Measurements from ENCODE around the gene N4BP2L2.
A peak's percentile ranks its signal among the peaks of the same experiment; 100 is the strongest.

Gene N4BP2L2

GRCh38 chr13:32530841-32531253 lies 7.7 kb downstream of the N4BP2L2 start:
- DNase-seq (ENCODE audit: low read depth in 2 of 2), result peak; percentile 64 to 84
- TF ChIP-seq CTCF (IDR thresholded peaks at IDR 0.05; ENCODE audit: low read depth, low read length), result no peak
- H3K4me3 ChIP-seq (replicated peaks in 1 of 2; ENCODE audit: low read depth in 2 of 2, low read length in 2 of 2), result no peak overlapping the region

GRCh38 chr13:32528358-32528757 lies 10.2 kb downstream of the N4BP2L2 start:
- no peak overlapping the region for H3K4me3 ChIP-seq (replicated peaks in 1 of 2; ENCODE audit: low read depth in 2 of 2, low read length in 2 of 2)
- peak; percentile 29 to 39 for DNase-seq (ENCODE audit: low read depth in 2 of 2)
- no peak for TF ChIP-seq CTCF (IDR thresholded peaks at IDR 0.05; ENCODE audit: low read depth, low read length)

- TF ChIP-seq CTCF (IDR thresholded peaks at IDR 0.05; ENCODE audit: low read depth, low read length), result no peak
- DNase-seq (ENCODE audit: low read depth in 2 of 2), result no peak
- H3K4me3 ChIP-seq (replicated peaks in 1 of 2; ENCODE audit: low read depth in 2 of 2, low read length in 2 of 2), result no peak overlapping the region
Measured at GRCh38 chr13:32527151-32527550, 11.4 kb downstream of the N4BP2L2 start.

- TF ChIP-seq CTCF (IDR thresholded peaks at IDR 0.05; ENCODE audit: low read depth, low read length), result no peak
Measured at GRCh38 chr13:32525766-32526165, 12.8 kb downstream of the N4BP2L2 start.

GRCh38 chr13:32515246-32515645 lies 23.3 kb downstream of the N4BP2L2 start:
- TF ChIP-seq CTCF (IDR thresholded peaks at IDR 0.05; ENCODE audit: low read depth, low read length), result no peak
- DNase-seq (ENCODE audit: low read depth in 2 of 2), result peak in 1 of 2 donors; percentile 15
- no peak overlapping the region for H3K4me3 ChIP-seq (replicated peaks in 1 of 2; ENCODE audit: low read depth in 2 of 2, low read length in 2 of 2)

More at GRCh38 chr13:32525766-32526165, 12.8 kb downstream of the N4BP2L2 start:
- H3K4me3 ChIP-seq (replicated peaks in 1 of 2; ENCODE audit: low read depth in 2 of 2, low read length in 2 of 2), result no peak overlapping the region
- no peak for DNase-seq (ENCODE audit: low read depth in 2 of 2)

GRCh38 chr13:32511482-32511881 lies 27.1 kb downstream of the N4BP2L2 start:
- no peak for TF ChIP-seq CTCF (IDR thresholded peaks at IDR 0.05; ENCODE audit: low read depth, low read length)
- H3K4me3 ChIP-seq (replicated peaks in 1 of 2; ENCODE audit: low read depth in 2 of 2, low read length in 2 of 2), result no peak overlapping the region
- no peak for DNase-seq (ENCODE audit: low read depth in 2 of 2)

- H3K4me3 ChIP-seq (replicated peaks in 1 of 2; ENCODE audit: low read depth in 2 of 2, low read length in 2 of 2), result no peak overlapping the region
- DNase-seq (ENCODE audit: low read depth in 2 of 2), result no peak
- no peak for TF ChIP-seq CTCF (IDR thresholded peaks at IDR 0.05; ENCODE audit: low read depth, low read length)
Measured at GRCh38 chr13:32504876-32505275, 33.7 kb downstream of the N4BP2L2 start.

All from cardiac fibroblast (primary cell).